Stimulated activated naive CD8-positive, alpha-beta T cell treated with anti-CD3 and anti-CD28 coated beads, Interleukin-15, Interleukin-2, amounts not matched to agents 100 U/mL and 50 U/mL, for 24 hours (primary cell): Measurements from ENCODE around the gene PAM.
"Not testable (repeated sequence)": the region's sequence is repeated elsewhere in the genome, so short reads cannot be mapped to it uniquely, and the experiment has no call there.

Source experiments
- ATAC-seq: fragments of 150-1000 bp; cut with Tn5 transposase; one replicate; pipeline ENCODE4 v1.10.0; 2021
- DNase-seq: peaks from one replicate; pipeline ENCODE4 v3.0.0; 2021

PAM gene

GRCh38 chr5:102902647-102903046, 147.5 kb downstream of the PAM start:
- DNase-seq = no peak
- no peak for ATAC-seq

- DNase-seq (no peak), ATAC-seq (no peak)
Measured at GRCh38 chr5:102903074-102903871, 148.2 kb downstream of the PAM start.

DNA sequence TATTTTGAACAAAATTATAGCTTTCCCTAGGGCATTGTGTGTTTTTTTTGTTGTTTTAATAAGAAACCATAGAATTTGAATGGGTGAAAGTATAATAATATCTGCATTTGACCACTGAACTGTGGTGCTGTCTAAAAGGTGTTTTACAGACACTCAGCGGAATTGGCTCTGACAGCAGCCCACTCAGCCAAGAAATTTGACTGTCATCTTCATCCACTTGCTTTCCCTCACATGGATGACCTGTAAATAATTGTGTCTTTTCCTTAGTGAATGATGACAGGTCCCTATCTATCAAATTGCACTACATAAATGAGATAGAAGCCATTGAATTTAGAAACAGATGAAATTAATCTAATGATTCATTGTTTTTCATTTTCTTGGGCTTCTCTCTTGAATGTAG, 150.0 kb downstream of the PAM start:
- ATAC-seq (no peak), DNase-seq (no peak)

GRCh38 chr5:102907099-102907498, 152.0 kb downstream of the PAM start:
- not testable (repeated sequence) for ATAC-seq, DNase-seq

DNA sequence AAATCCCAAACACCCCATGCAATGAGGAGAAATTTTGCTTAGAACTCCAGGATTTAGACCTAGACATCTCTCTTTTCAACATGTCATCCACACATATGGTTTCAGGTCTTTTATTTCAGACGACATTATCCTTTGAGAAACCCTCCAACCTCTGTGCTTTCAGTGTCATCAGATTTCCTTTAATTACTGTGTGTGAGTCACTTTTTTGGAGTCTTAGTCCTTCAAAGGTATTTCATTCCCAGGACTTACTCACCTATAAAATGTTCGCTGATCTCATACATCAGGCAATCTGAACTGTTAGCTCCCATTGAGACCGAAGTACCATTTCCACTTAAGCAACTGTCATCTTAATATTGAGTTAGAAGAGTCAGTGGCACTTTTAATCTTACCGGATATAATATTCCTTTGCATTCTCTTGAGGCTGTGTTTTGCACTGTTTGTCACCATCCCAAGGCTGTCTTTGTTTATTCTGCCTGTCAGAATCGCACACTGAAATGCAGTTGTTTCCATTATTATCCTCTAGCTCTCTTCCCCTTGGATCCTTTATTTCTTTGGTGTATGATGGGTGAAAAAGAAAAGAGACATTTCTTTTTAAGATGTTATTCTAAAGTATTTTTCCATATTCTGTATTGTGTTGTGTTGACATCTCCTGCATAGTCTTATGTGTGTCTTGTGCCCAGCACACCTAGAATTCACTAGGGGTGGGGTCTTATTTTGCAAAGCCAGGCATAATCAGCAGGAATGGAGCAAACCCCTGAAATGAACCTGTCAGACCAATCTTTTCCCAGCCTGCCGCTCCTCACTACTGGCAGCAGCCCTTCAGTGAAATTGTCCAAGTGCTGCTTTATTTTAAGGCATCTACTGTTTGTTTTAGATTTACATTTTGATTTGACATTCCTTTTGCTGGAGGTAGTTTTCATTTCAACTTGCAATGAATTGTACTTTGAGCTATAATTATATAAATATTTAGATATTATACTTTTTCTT, 155.4 kb downstream of the PAM start:
- no peak for DNase-seq
- no peak for ATAC-seq

DNA sequence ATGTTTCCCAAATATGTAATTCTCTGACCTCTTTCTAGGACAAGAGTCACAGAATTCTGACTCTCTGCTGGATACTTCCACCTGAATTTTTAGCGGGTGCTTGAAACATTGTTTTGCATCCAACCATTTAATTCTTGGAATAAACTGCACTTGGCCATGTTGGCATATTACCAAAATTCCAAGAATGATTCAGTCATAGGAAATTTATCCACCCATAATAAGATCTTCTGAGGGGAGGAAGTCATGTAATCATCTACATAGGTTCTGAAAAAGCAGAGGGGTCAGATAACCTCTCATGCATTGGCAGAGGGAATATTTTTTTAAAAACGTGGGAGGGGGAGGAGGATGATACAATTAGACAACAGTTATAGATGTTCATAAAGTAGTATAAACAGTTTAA, 156.9 kb downstream of the PAM start:
- DNase-seq (no peak), ATAC-seq (no peak)

- DNase-seq (no peak), ATAC-seq (no peak)
Measured at GRCh38 chr5:102916109-102916508, 161.0 kb downstream of the PAM start.

DNA sequence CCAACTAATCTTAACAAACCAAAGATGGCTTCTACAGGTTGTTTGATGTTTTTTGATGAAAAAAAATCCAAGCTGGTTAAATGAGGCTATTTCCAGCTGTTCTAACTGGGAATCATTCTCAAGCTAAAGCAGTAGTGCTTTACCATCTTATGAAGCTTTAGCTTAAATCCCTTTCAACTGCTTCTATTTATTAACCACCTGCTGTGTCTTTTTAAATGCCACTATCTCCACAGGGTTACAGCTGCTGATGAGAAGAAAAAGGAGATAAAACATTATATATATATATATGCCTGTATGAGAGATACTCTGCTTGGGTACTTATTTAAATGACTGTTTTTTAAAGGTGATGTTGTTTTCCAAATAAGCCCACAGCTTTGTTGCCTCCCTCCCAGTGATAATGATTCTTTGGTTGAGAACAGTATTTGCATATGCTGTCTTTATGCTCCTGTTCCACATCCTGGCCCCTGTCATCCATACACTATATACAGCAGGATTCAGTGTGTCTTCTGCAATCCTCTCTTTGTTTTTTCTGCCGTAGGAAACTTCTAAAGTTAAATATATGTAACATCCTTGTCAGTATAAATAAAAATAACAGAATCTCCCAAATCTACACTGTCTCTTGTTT, 164.0 kb downstream of the PAM start:
- no peak for DNase-seq

GRCh38 chr5:102920762-102921161, 165.7 kb downstream of the PAM start:
- ATAC-seq = no peak
- DNase-seq = no peak

More for the DNA sequence above, 164.0 kb downstream of the PAM start:
- no peak for ATAC-seq

- no peak for DNase-seq
- ATAC-seq = no peak
Measured at GRCh38 chr5:102921341-102922044, 166.4 kb downstream of the PAM start.

- ATAC-seq = no peak
- no peak for DNase-seq
Measured at GRCh38 chr5:102922111-102922720, 167.1 kb downstream of the PAM start.

DNA sequence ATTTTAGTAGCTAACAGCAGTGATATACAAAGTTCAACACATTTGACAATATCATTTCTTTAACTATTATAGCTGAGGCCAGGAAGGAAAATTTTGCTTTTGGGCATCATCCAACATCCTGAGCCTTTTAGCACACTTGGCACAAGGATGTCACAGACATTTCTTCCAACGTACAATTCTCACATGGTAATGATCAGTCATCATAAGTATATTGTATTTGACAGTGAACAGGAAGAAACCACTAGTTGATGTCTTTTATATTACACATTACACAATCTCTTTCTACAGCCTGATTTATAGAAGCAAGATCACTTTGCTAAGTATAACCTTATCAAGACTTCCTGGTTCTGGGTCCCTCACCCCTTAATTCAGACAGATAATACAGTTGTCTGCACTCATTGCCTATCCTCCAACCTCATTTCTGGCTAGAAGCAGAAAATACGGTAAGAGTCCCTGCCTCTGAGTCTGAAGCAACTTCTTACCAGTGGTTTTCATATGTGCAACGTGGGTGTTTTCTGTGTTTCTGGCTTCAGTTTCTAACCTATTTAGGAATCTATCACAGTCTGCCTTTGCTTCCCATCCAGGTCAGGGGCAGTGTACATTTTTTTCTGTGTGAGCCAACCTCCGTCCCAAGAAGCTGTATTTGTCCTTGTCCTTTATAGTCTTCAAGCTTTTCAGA, 167.8 kb downstream of the PAM start:
- no peak for ATAC-seq
- no peak for DNase-seq

DNA sequence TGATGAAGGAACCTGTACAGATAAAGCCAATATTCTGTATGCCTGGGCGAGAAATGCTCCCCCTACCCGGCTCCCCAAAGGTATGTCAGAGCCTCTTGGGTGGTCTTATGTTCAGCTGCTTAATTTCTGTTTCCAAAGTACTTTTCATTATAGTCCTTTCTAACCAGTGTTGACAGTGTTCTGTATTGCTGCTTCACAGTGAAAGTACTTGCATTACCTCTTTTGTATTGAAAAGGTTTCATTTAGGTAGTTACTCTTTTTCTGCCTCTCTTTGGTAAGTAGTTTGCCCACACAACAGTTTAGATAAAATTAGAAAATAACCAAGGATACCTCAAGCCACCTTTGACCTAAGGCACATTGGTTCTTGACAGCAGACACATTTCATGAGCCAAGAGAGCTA, 169.9 kb downstream of the PAM start:
- no peak for DNase-seq
- no peak for ATAC-seq

DNA sequence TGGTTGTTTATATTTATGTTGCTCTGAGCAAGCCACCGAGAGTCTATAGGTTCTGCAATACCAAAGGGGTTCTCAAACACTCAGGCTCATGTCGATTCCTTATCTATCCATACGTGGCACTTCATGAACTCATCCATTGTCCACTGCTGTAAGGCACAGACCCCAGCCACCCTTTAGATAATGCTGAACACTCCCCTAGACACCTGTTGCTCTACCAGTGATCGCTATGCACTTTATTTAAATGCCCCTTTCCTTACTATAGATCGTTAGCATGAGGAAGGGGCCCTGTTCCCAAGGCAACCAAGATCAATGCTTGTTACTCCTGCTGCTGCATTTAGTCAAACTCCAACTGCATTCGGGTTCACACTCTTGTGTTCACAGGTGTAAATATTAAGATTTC, 171.9 kb downstream of the PAM start:
- DNase-seq = no peak

DNA sequence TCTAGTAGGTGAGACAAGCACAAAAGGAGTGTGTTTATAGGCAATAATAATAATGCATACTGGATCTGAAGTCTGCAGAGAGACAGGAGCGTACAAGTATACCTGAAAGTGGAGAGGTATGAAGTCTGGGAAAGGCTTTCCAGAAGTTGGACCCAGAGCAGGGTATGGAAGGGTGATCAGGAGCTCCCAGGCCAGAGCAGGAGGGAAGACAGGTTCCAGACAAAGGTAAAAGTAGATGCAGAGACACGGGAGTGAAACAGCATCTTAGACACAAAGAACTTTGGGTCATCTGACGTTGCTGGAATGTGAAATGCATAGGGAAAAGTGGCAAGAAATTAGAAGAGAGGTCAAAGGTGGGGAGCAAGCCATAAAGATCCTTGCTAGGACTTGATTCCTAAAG, 175.1 kb downstream of the PAM start:
- ATAC-seq (no peak), DNase-seq (no peak)

More for the DNA sequence above, 171.9 kb downstream of the PAM start:
- ATAC-seq = no peak

DNA sequence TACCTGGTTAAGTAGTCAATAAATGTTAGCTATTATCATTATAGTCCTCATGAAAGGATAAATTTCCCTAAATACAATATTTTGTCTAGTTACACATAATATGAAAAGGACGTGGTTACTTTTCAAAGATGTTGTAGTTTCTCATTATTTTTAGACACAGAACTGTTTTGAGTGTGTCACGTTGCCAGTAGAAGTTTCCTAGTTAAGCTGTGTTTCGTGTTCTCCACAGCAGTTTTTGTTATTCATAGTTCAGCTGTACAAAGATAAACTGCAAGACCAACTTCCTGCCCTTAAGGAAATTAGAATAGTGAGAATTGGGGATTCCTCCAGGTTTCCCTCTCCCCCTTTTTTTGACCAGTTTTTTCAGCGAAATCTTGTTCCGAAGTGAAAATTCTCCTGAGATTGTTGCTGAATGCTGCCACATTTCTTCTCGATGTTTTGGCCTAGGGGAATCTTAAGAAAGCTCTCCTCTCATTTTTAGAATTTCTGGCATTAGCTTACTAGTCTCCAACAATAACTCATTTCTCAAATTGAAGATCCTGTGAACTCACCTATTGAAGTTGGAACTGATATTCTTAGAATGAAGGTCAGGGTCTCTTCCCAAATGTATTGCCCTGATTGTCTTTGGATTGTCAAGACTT, 176.1 kb downstream of the PAM start:
- DNase-seq = no peak
- ATAC-seq = no peak

DNA sequence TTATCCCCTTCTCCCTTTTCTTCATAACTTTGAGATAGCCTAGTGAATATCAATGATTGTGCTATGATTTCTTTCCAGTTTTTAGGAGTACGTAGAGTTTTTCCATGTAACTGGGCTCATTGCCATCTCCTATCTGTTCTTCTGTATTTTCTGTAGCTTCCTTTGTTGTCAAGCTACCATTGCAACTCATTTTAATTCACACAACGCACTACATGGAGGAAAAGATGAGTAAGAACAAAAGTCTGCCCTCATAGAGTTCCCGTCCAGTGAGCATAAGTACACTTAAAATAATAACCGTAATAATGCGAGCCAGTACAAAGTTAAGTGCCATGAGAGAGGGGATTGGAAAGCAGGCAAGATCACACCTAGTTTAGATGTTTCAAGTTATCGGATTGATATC, 177.7 kb downstream of the PAM start:
- no peak for ATAC-seq
- no peak for DNase-seq

DNA sequence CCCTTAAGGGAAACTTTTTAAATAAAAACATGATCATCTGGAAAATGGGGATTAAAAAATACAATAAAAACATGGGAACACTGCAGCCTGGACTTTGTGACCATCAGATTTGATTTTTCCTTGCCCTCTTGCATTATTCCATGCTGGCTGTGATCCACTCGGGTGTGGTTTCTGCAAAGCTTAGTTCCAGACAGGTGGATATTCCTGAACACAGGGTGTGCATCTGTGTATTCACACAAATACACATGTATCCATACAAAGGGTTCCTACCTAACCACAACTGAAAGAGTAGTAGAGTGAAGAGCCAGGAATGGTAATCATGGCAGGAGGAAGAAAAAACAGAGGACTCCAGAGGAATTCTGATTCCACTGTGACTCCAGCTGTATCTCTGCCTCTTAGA, 178.2 kb downstream of the PAM start:
- ATAC-seq = no peak
- no peak for DNase-seq

DNA sequence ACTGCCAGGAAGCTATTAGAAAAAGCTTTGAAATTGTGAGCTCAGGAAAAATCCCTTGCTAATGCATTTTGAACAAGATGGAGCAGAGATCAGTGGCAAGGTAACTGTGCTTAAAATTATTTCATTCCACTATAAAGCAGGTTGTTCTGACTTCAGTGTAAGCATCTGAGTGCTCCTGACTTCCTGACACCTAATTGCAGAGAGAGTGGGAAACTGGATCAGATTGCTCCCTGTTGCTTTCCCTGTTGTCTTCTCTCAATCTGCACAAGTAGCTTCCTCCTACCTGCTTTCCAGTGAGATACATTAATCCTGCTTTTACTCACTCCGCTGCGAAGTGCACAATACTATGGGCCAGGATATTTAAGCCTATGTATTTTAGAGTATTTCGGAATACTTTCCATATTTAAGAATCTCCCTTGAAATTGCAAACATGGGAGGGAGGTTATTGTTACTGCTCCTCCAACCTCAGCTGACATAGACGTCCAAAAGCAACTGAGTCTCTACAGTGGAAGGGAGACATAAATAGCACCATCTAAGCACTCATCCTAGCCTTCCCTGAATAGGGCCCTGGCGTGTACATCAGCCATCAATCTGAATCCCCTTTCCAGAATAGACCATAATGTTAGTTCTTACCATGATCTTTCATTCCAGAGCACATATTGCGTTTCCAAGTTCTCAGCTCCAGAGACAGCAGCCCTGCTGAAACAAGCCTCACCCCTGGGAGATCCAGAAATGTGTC, 178.8 kb downstream of the PAM start:
- no peak for ATAC-seq
- no peak for DNase-seq

- ATAC-seq (no peak), DNase-seq (no peak)
Measured at GRCh38 chr5:102937894-102938293, 182.8 kb downstream of the PAM start.
